COR-L47 (cell line): ENCODE data around the gene CD276.
"Not testable (repeated sequence)": the region's sequence is repeated elsewhere in the genome, so short reads cannot be mapped to it uniquely, and the experiment has no call there.

Source experiments
- DNase-seq: peaks from one replicate; lab custom pipeline; 2025; lab: John Stamatoyannopoulos, UW

The CD276 gene

DNA sequence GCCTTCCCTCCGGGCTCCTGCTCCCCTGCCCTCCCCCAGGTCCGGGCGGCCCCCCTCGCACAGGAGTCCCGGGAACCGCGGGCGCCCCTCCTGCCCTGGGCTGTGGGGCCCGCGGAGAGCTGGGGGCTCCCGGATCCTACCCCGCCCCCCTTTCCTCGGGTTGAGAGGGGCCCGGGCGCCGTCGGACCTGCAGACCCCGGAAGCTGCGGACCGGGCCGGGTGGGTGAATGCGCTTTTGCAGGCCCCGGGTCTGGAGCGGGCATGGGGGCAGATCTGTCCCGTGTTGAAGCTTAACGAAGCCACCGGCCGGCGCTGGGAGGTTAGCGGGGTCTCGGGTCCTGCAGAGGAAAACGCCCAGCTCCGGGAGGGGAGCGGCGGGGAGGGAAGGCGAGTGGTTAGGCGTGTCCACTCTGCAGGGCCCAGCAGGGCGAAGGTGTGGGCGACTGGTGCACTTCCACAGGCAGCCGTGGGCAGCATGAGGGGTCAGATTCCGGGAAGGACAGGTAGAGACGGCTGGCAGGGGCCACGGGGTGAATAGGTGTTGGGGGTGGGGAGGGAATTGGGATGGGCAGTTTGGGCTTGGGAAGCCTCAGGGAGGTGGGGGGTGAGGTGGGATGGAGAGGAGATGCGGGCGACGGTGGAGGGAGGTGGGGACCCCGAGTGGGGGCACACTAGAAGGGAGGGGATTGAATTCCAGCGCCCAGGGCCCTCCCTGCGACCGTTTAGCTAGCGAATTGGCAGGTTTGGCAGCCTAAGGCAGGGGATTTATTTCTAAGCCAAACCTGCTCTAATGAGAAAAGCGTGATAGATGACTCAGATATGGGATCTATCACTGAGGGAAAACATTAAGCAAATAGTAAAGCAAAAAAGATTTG, 635 bp downstream of the CD276 start:
- no peak for DNase-seq

DNA sequence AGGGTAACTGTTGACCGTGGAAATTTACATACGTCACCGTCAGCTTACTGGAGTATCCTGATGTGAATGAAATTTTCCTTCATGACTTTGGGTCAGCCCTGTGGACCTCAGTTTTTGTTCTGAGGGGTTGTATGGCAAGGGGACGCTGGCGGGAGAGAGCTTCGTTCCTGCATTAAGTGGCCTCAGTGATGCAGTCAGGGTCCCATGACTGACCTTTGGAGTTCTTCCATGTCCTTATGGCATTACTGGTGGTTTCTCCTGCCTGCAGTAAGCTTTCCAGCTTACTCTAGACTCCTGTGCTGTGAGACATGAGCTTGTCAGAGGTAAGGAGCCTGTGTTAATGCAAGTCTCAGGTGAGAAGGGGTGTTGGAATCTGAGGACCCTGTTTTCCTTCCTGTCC, 1.8 kb downstream of the CD276 start:
- no peak for DNase-seq

DNA sequence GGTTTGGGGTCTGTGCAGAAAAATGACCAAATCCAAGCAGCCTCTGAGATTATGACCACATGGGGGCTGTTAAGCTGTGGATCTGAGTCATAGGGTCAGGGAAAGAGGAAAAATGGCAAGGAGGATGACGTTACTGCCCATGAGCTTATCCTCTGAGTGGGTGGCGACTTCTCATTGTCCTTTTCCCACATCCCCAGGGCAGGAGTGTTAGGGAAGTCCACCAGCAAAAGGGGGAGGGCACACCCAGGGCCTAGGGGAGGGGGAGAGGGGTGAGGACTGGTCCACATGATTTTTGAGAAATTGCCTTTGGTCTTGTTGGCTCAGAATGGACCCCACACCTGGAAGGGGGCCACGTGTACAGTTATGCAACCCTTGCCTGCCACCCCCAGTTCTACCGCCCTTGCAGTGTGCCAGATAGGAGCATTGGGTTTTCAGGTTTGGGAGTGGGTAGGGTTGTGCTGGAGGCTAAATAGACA, 2.6 kb downstream of the CD276 start:
- no peak for DNase-seq

DNA sequence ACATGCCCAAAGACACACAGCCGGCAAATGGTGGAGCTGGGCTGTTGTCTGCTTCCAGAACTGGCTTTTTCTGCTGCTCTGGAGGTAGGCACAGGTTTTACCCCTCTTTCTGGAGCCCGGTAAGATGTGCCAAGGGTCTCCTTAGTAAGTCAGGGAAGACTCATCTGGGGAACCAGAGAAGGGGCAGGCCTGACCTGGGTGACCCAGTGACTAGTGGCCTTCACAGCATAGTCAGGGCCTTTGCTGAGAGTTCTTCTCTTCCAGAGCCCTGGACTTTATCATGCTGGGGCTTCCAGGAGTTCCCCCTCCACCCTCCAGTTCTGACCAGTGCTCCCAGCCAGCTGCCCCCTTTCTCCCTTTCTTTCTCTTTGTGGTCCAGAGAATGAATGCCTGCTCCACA, 3.2 kb downstream of the CD276 start:
- no peak for DNase-seq

DNA sequence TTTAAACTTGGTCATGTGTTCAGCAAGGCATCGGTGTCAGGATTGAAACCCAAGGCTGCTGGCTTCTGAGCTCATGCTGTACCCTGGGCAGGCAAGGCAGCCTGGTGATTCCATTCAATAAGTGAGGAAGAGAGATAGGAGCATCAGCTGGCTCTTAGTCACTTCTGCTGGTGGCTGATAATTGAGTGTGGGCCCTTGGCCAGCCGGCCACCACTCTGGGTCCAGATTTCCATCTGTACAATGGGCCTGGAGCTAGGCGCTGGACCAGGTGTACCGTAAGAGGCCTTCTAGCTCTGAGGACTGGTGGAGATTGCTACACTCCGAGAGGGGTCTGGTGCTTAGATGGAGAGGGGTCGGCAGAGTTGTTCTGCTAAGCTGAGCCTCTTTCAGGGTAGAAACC, 4.3 kb downstream of the CD276 start:
- no peak for DNase-seq

DNA sequence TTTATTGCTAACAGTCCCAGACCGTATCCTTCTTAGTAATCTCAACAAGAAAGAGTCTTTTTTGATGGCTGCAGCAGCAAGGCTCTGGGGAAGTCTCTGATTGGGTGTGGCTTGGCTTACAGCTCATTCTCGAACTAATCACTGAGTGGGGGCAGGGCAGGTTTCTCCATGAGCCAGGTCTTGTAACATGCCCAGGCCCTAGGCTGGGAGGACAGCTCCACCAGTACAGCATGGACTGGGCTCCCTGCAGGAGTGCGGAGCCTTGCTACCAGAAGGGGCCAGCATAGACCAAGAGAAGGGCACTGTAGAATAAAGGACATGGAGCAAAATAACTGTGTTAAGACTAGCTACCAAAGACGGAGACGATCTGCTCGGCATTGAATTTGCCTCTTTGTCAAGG, 7.2 kb downstream of the CD276 start:
- no peak for DNase-seq

DNA sequence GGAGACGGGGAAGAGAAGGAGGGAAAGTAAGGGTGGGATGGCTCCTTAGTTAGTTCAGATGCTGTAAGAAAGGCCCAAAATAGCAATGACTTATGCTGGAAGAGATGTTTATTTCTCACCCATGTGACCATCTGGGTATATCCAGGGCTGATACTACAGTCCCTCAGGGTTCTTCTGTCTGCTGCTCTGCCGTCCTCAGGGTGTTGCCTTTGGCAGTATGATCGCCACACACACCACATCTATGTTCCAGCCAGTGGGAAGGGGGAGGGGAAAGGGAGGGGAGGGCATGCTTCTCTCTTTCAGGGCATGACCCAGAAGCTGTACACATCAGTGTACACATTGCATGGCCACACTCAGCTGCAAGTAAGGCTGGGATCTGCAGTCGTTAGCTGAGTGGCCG, 10.2 kb downstream of the CD276 start:
- DNase-seq = no peak

DNA sequence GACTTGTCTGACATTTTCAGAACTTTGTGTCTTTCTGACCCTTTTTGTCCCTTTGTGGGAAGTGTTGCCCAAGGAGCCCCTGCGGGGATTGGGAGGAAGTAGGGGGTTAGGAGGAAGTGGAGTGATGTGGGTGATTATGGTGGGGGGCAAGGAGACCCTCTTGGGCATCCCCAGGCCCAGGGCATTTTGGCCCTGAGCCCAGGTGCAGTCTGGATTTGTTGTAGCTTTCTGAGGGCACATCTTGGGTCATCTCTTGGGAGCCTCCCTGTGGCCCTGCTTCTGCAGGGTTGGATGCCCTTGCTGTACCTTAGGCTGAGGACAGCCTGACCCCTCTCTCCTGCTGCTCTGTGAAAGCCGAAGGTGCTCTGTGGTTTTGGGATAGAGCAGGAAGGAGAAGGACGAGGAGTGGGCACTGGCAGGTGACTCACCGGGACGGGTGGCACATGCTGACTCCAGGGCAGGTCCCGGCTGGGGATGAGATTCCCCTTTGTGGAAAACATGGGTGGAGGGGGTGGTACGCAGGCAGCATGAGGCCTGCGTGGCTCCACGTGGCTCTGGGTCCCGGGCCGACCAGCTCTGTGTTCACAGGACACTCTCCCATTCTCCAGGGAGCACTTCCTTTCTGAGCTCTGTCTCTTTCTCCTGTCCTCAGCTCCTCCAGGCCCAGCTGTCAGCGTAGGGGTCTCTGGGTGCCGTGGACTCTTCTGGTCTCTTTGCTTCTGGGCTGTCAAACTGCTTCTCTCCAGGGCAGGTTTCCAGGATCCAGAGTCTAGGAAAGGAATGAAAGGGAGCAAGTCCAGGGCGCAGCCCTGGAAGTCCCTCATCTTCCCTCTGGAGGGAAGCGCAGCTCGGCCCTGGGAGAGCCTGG, 11.8 kb downstream of the CD276 start:
- DNase-seq = no peak

DNA sequence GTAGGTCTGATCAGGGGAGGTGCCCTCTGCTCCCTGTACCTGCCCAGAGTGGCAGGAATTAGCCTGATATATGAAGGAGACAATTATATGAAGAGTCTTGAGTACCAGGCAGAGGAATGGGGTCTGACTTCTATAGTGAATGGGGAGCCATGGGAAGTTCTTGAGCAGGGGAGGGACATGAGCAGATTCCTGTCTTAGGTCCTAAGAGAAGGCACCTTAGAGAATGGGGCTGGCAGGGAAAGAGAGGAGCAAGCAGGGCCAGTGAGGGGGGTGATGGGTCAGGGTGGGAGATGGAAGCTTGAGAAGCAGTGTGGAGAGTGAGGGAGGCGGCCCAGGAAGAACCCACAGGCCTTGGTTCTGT, 12.4 kb downstream of the CD276 start:
- no peak for DNase-seq

DNA sequence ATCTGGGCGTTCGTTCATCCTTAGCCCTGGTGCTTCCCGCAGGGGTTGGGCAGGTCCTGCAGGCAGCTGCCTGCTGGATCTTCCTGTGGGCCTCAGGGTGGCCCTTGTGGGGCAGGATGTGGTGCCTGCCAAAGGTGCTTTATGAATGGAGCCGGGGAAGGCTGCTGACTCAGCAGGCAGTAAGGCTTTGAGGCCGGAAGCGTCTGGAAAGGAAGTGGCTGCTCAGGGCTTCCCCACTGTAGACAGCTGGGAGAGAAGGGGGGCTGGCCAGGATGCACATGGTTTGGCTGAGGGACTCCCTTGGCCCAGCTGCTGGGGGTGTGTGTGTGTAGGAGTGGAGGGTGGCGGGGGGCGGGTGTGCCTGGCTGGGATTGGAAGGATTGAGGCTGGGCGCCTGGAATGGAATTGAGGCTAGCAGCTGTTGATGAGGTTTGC, 12.9 kb downstream of the CD276 start:
- DNase-seq = peak; percentile 86

DNA sequence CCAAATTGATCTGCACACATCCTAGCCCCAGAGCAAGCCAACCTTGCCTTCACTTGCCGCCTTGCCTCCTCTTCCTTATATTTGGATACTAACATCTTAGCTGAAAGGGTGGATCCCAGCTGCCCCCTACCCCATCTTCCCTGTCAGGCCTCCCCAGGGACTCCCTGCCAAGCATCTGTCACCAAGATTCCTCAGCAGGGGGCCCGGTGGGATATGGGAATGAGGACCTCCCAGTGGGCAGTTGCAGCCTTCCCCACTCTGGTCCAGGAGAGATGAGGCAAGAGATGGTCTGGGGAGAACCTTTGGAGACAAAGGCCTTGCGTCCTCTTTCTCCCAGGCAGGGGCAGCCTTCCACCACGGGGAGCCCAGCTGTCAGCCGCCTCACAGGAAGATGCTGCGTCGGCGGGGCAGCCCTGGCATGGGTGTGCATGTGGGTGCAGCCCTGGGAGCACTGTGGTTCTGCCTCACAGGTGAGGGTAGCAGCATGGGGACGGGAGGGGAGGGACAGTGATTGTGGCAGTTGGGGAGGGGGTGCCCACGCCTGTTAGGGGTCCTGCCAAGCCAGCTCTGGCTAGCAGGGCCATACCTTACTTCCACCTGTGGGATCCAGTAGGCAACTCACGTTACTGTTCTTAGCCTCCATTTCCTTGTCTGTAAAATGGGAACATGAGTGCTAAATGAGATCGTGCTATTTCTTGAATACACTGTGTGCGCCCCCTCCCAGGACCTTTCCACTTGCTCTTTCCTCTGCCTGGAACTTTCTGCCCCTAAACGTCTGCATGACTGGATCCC, 15.3 kb downstream of the CD276 start:
- no peak for DNase-seq

DNA sequence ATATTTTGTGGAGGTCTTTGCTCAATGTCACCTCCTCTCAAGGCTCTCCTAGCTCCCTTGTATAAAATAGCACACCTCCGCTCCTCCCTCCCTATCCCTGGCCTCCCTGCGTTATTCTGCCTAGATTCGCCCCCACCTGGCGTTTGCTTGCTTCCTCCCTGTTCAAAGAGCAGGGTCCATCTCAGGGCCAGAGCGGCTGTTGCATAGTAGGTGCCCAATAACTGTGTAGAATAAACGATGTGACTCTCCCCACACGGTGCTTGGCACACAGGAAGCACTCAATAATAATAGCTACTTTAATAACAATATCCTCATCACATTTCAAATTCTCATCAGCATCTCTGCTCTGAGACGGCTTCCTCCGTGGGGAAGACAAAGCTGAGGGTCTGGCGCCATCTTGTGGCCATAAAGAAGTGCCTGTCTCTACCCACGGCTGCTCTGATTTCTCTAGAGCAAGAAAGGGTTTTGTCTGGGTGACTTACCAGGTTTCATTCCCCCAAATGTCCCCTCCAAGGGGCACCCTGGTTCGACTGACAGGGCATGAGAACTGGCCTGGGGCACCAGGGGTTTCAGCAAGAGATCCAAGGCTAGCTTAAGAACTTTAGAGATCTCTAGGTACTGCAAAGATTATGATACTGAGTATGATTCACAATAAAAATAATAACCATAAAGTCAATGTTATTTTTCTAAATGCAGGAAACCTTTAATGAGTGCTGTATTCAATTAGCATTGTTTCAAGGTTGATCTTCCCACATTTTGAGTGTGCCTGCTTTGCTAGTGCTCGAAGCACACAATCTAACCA, 16.1 kb downstream of the CD276 start:
- DNase-seq = peak; percentile 70

DNA sequence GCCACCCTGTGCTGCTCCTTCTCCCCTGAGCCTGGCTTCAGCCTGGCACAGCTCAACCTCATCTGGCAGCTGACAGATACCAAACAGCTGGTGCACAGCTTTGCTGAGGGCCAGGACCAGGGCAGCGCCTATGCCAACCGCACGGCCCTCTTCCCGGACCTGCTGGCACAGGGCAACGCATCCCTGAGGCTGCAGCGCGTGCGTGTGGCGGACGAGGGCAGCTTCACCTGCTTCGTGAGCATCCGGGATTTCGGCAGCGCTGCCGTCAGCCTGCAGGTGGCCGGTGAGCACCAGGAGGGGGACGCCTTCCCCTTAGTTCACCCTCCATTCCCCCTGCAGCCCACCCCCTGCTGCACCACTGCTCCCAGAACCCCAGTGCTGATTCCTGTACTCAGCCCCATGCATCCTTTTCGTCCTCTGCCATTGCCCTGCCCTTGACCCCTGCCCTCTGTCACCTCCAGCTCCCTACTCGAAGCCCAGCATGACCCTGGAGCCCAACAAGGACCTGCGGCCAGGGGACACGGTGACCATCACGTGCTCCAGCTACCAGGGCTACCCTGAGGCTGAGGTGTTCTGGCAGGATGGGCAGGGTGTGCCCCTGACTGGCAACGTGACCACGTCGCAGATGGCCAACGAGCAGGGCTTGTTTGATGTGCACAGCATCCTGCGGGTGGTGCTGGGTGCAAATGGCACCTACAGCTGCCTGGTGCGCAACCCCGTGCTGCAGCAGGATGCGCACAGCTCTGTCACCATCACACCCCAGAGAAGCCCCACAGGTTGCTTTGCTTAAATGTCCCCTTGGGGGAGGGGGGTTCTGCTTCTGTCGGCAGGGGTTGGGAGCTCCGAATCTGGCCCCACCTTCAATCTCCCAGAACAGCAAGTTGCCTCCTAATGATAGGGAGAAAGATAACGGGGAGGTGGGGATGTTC, 18.4 kb downstream of the CD276 start:
- DNase-seq = not testable (repeated sequence)

DNA sequence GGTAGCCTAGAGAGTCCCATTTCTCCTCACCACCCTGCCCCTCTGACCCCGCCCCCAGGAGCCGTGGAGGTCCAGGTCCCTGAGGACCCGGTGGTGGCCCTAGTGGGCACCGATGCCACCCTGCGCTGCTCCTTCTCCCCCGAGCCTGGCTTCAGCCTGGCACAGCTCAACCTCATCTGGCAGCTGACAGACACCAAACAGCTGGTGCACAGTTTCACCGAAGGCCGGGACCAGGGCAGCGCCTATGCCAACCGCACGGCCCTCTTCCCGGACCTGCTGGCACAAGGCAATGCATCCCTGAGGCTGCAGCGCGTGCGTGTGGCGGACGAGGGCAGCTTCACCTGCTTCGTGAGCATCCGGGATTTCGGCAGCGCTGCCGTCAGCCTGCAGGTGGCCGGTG, 19.4 kb downstream of the CD276 start:
- not testable (repeated sequence) for DNase-seq

DNA sequence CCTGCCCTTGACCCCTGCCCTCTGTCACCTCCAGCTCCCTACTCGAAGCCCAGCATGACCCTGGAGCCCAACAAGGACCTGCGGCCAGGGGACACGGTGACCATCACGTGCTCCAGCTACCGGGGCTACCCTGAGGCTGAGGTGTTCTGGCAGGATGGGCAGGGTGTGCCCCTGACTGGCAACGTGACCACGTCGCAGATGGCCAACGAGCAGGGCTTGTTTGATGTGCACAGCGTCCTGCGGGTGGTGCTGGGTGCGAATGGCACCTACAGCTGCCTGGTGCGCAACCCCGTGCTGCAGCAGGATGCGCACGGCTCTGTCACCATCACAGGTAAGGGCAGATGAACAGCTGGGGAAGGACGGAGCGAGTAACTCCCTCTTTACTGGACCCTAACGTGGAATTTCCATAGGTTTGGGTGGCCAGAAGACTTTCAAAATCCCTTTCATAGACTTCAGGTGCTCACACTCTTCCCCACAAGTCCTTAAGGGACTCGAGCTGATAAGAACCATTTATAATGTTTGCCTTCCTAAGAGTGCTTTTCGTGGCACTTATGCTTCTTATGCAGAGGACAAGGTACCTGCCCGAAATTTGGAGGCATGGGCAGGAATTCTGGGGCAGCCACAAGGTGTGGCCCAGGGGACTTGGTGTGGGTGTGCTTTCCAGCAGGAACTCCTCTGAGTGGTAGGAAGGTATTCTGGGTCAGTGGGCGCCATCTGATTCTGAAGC, 20.1 kb downstream of the CD276 start:
- DNase-seq = not testable (repeated sequence)

DNA sequence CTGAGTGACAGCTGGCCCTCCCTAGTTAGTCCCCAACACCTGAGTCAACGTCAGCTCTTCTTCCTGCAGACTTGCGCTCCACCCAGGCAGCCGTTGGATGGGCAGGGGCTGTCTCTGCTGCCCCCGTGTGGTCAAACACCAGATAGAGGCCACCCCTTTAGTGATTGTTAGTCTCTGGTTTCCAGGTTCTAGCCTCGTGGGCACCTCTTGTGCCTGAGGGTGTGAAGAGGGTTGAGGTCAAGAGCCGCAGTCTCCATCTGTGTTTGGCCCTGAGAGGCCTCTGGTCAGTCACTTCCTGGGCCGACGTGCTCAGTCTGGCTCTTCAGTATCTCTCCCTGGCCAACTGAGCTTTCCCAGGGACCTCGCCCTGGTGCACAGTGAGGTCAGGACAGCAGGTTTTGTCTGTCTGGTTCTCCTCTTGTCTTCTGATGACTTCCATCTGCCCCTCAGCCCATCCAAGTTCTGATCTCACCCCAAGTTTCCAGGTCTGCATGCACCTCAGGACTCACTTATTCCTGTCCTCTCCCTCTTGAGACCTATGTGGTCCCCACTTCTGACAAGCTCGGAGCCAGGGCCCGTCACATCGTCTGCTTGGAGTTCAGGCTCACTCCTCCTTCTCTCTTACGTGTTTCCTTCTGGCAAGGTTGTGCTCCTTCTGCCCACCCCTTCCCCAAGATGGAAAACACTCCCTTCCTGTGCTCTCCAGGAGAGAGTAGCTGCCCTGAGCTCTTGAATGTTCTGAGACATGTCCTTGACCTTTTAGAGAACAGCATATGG, 20.9 kb downstream of the CD276 start:
- peak; percentile 33 for DNase-seq

DNA sequence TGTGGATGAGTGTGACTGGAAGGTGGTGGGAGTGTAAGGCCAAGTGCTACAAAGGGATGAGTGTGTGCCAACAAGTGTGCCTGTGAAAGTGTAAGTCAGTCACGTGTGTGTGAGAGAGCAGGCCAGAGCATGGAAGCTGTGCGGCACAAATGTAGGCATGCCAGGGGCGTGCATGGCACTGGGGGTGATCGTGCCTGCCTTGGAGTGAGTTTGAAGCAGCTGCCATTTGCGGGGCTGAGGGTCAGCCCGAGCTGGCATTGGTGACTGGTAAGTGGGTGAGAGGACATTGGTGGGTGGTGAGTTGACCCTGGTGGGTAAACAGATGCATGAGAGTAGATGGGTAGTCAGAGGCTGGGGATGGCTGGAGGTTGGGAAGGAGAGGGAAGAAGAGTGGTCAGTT, 24.5 kb downstream of the CD276 start:
- no peak for DNase-seq

DNA sequence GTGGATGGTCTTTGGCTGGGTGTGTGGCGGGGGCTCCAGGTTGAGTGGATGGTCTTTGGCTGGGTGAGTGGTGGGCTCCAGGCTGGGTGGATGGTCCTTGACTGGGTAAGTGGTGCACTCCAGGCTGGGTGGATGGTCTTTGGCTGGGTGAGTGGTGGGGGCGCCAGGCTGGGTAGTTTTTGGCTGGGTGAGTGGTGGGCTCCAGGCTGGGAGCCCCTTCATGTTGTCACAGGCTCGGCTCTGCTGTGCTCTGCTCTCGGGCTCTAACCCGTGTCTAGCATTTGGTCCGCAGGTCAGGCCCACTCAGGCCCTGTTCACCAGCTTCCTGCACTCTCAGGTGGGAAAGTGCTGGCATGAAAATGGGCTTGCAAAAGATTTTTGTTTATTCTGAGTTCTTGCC, 25.1 kb downstream of the CD276 start:
- DNase-seq = no peak

DNA sequence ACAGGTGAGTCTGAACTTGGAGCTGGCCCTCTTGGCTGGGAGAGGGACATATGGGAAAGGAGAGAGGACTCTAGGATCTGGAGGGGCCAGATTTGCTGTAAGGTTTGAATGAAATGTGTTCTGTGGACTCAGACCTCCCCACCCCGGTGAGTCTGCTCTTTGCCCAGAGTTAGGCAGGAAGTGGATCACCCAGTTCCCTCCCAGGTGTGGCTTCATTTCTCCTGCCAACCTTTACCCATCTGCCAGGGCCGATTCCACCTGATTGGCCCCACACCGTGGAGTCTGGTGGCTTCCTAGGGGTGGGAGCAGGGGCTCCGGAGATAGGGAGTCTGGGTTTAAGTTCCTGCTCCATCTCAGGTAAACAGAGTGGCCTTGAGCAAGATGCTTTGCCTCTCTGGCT, 25.5 kb downstream of the CD276 start:
- DNase-seq = no peak
